ENCODE measurements around the gene GMIP. TPM values are rescaled to one million over a fixed set of nuclear protein-coding genes. Genes with fewer than 3 reads are reported as not detected.
A peak's percentile ranks its signal among the peaks of the same experiment; 100 is the strongest.

GMIP gene
- total RNA-seq, 1 donor from 2014 or later = 12.3 TPM

DNA sequence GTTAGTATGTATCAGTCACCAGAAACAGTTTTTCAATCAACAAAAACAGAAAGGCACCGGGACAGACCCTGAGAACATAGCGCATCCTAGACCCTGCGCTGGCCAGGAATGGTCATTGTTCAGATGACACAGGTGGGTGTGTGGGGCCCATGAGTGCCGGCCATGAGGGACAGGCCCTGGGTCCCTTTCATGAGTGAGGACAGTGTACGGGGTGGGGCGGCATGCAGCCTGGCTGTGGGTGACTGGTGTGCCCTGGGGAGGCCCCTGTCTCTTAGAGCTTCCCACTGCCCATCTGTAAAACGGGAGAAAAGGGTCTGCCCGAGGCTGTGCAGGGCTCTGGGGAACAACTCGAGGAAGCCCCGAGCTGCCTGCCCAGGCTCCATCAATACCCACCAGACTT lies 50.8 kb downstream of the GMIP start:
- Histone ChIP-seq H3K27ac (no peak overlapping the region), H3K9me3 (no peaks in the 10 kb centered on the region), H3K36me3 (no peaks in the 10 kb centered on the region), H3K27me3 (no peaks in the 10 kb centered on the region), H3K4me1 (peaks cover 23% of the 10 kb centered on the region), H3K4me3 (no peak overlapping the region)
- no peak for DNase-seq (ENCODE audit: extremely low spot score in 2 of 2)
- intact Hi-C loops (cut with DNase I) = no loop called here
- no peak for TF ChIP-seq POLR2AphosphoS5 (IDR thresholded peaks at IDR 0.05; ENCODE audit: insufficient read depth in 1 of 2, low read depth in 1 of 2)
- no peak for TF ChIP-seq POLR2A (IDR thresholded peaks at IDR 0.05)
- TF ChIP-seq, protein P1, sequence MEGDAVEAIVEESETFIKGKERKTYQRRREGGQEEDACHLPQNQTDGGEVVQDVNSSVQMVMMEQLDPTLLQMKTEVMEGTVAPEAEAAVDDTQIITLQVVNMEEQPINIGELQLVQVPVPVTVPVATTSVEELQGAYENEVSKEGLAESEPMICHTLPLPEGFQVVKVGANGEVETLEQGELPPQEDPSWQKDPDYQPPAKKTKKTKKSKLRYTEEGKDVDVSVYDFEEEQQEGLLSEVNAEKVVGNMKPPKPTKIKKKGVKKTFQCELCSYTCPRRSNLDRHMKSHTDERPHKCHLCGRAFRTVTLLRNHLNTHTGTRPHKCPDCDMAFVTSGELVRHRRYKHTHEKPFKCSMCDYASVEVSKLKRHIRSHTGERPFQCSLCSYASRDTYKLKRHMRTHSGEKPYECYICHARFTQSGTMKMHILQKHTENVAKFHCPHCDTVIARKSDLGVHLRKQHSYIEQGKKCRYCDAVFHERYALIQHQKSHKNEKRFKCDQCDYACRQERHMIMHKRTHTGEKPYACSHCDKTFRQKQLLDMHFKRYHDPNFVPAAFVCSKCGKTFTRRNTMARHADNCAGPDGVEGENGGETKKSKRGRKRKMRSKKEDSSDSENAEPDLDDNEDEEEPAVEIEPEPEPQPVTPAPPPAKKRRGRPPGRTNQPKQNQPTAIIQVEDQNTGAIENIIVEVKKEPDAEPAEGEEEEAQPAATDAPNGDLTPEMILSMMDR (IDR thresholded peaks at IDR 0.05) = no peak

- TF ChIP-seq POLR2AphosphoS5 (IDR thresholded peaks at IDR 0.05; ENCODE audit: insufficient read depth in 1 of 2, low read depth in 1 of 2) (peak in 1 of 2 donors; percentile 69), POLR2A (IDR thresholded peaks at IDR 0.05) (no peak)
- H3K36me3 ChIP-seq = no peaks in the 10 kb centered on the region
- no peaks in the 10 kb centered on the region for H3K27me3 ChIP-seq
- no peaks in the 10 kb centered on the region for H3K9me3 ChIP-seq
- intact Hi-C loops (cut with DNase I) = no loop called here
- DNase-seq (ENCODE audit: extremely low spot score in 2 of 2) = no peak
- no peak overlapping the region for H3K4me3 ChIP-seq
- peak overlapping the region; percentile 46 for H3K27ac ChIP-seq
- H3K4me1 ChIP-seq = peaks cover 23% of the 10 kb centered on the region
Measured at GRCh38 chr19:19591133-19591825, 52.2 kb downstream of the GMIP start.

DNA sequence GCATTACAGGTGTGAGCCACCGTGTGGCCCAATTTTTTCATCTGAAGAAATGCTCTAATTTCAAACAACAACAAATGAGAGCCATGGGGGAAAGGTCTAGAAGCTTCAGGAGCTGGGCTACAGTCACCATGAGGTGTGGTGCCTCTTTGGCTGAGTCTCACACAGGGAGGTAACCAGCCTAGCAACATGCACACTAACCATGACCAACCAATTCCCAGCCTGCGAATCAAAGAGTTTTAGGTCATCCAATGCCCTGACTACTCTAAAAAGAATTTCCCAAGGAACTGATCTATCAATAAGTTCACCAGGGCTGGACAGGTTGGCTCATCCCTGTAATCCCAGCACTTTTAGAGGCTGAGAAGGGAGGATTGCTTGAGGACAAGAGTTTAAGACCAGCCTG lies 54.9 kb downstream of the GMIP start:
- no peak overlapping the region for H3K4me3 ChIP-seq
- no peak for DNase-seq (ENCODE audit: extremely low spot score in 2 of 2)
- intact Hi-C loops (cut with DNase I) = no loop called here
- no peaks in the 10 kb centered on the region for H3K9me3 ChIP-seq
- H3K27me3 ChIP-seq = no peaks in the 10 kb centered on the region
- no peak overlapping the region for H3K27ac ChIP-seq
- peaks cover 16% of the 10 kb centered on the region for H3K4me1 ChIP-seq
- TF ChIP-seq POLR2A (IDR thresholded peaks at IDR 0.05) (no peak), POLR2AphosphoS5 (IDR thresholded peaks at IDR 0.05; ENCODE audit: insufficient read depth in 1 of 2, low read depth in 1 of 2) (peak in 1 of 2 donors; percentile 9)
- no peaks in the 10 kb centered on the region for H3K36me3 ChIP-seq

- Histone ChIP-seq H3K27me3 (no peaks in the 10 kb centered on the region), H3K27ac (no peak overlapping the region), H3K4me1 (peaks cover 16% of the 10 kb centered on the region), H3K4me3 (no peak overlapping the region), H3K36me3 (no peaks in the 10 kb centered on the region), H3K9me3 (no peaks in the 10 kb centered on the region)
- no peak for TF ChIP-seq POLR2AphosphoS5 (IDR thresholded peaks at IDR 0.05; ENCODE audit: insufficient read depth in 1 of 2, low read depth in 1 of 2)
- TF ChIP-seq, protein P1 (IDR thresholded peaks at IDR 0.05) = no peak
- intact Hi-C loops (cut with DNase I) = no loop called here
- no peak for DNase-seq (ENCODE audit: extremely low spot score in 2 of 2)
Measured at GRCh38 chr19:19587771-19588170, 55.7 kb downstream of the GMIP start.

GRCh38 chr19:19584356-19584755 lies 59.1 kb downstream of the GMIP start:
- no peaks in the 10 kb centered on the region for H3K4me1 ChIP-seq
- intact Hi-C loops (cut with DNase I) = no loop called here

DNA sequence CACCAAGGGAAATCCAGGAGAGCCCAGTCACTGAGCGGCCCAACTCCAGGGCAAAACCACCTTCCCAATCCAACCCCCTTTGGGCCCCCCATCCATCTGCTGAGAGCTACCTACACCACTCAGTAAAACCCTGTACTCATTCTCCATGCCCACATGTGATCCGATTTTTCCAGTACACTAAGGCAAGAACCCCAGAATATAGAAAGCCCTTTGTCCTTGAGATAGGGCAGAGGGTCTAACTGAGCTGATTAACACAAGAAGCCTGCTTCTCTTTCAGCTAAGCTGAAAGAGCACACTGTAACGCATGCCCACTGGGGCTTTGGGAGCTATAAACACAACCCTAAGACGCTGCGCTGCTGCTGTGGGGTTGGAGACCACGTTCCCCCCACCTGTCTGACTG lies 61.0 kb downstream of the GMIP start:
- Histone ChIP-seq H3K36me3 (no peaks in the 10 kb centered on the region), H3K4me1 (no peaks in the 10 kb centered on the region), H3K27me3 (no peaks in the 10 kb centered on the region), H3K27ac (no peak overlapping the region), H3K4me3 (no peak overlapping the region), H3K9me3 (no peaks in the 10 kb centered on the region)
- TF ChIP-seq, protein P1 (IDR thresholded peaks at IDR 0.05) = no peak
- no peak for TF ChIP-seq POLR2A (IDR thresholded peaks at IDR 0.05)
- no peak for TF ChIP-seq POLR2AphosphoS5 (IDR thresholded peaks at IDR 0.05; ENCODE audit: insufficient read depth in 1 of 2, low read depth in 1 of 2)
- intact Hi-C loops (cut with DNase I) = no loop called here
- no peak for DNase-seq (ENCODE audit: extremely low spot score in 2 of 2)

More at GRCh38 chr19:19584356-19584755, 59.1 kb downstream of the GMIP start:
- H3K36me3 ChIP-seq = no peaks in the 10 kb centered on the region
- no peak overlapping the region for H3K27ac ChIP-seq
- H3K4me3 ChIP-seq = no peak overlapping the region
- H3K9me3 ChIP-seq = no peaks in the 10 kb centered on the region
- H3K27me3 ChIP-seq = no peaks in the 10 kb centered on the region
- TF ChIP-seq, protein P1 (IDR thresholded peaks at IDR 0.05) = no peak
- TF ChIP-seq POLR2A (IDR thresholded peaks at IDR 0.05) (no peak), POLR2AphosphoS5 (IDR thresholded peaks at IDR 0.05; ENCODE audit: insufficient read depth in 1 of 2, low read depth in 1 of 2) (no peak)
- DNase-seq (ENCODE audit: extremely low spot score in 2 of 2) = no peak

Data from vagina (tissue), 2 donors.